GM18951 (cell line): Measurements from ENCODE around the gene HES1.
"Not testable (repeated sequence)": the region's sequence is repeated elsewhere in the genome, so short reads cannot be mapped to it uniquely, and the experiment has no call there.

Experiments used
- POLR2A ChIP-seq: IDR thresholded peaks from 4 replicates; pipeline ENCODE4 v1.6.1; 2011; ENCODE audit warnings: mild to moderate bottlenecking; ENCODE audit not compliant: insufficient read length, insufficient read depth; ENCODE audit errors: extremely low read depth
- in situ Hi-C: fragments of 300-500 bp; cut with MboI; formaldehyde crosslinking; loops from one replicate; pipeline ENCODE4 v1.12.0; 2022; ENCODE audit warnings: low sequenced_read_pairs, mixed read lengths, inconsistent platforms; ENCODE audit not compliant: unreplicated experiment

The HES1 gene

GRCh38 chr3:194125442-194125841 lies 10.5 kb upstream of the HES1 start:
- in situ Hi-C loops: no loop called here

GRCh38 chr3:194126790-194127189 lies 9.2 kb upstream of the HES1 start:
- no peak for TF ChIP-seq POLR2A
- in situ Hi-C loops: no loop called here

More at GRCh38 chr3:194125442-194125841, 10.5 kb upstream of the HES1 start:
- no peak for TF ChIP-seq POLR2A

GRCh38 chr3:194128202-194128918 lies 7.6 kb upstream of the HES1 start:
- TF ChIP-seq POLR2A: no peak
- in situ Hi-C loops: no loop called here

- in situ Hi-C loops: not testable (repeated sequence)
Measured at GRCh38 chr3:194128919-194129295, 7.0 kb upstream of the HES1 start.

GRCh38 chr3:194129581-194130133 lies 6.3 kb upstream of the HES1 start:
- in situ Hi-C loops: loop anchor here (10.0 kb wide), 1 partner anchor 185 kb away; no protein-coding TSS in a partner anchor
- no peak for TF ChIP-seq POLR2A

DNA sequence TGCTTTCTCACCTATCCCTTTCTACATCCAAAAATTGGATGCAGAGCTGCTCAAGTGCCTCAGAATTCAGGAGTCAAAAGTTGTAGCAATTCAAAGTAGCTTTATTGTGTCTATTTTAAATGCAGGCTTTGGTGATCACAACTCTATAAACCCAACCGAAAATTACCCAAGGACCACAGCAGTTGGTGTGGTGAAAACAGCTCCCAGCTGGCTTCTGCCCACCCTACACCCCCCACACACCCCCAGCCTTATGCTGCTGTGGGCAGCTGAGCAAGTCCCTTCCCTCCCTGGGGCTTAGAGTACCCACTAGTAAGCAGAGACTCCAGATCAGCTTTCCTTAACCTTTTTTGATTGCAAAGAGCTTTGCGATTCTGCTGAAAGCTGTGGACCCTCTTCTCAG lies 5.8 kb upstream of the HES1 start:
- no peak for TF ChIP-seq POLR2A
- in situ Hi-C loops: loop anchor here (10.0 kb wide), 1 partner anchor 185 kb away; no protein-coding TSS in a partner anchor

DNA sequence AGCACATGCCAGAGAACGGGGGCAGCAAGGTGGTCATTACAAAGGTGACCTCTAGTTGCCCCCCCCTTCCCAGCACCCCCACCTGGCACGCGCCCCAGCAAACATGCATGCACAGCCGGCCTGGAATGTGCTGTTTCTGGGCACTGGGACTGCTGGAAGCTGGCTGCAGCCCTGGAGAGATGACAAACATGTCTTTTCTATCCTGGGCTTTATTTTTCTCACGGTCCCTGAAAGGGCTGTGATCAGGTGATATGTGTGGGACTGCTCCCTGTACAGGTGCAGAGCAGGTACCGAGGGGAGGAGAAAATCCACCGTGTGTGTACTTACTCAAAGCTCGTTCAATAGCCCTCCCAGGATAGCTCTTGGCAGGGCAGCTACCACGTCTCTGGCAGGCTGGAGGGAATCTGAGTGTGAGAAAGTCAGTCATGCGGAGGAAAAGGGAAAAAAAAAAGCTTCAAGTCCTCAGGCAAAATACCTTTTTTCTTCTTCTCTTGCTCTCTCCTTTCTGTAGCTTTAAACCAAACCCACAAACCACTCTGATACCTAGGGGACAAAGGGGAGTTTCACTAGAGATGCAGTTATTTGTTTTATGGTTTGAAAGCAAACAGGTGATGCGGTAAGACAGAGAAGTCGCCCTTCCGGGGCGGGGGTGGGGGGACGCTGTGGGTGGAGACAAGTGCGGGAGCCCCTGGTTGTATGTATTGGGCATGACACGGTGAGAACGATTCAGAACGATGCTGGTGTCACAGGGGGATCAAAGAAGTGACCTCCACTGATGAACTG lies 5.0 kb upstream of the HES1 start:
- in situ Hi-C loops: loop anchor here (10.0 kb wide), 1 partner anchor 184 kb away; no protein-coding TSS in a partner anchor
- no peak for TF ChIP-seq POLR2A

DNA sequence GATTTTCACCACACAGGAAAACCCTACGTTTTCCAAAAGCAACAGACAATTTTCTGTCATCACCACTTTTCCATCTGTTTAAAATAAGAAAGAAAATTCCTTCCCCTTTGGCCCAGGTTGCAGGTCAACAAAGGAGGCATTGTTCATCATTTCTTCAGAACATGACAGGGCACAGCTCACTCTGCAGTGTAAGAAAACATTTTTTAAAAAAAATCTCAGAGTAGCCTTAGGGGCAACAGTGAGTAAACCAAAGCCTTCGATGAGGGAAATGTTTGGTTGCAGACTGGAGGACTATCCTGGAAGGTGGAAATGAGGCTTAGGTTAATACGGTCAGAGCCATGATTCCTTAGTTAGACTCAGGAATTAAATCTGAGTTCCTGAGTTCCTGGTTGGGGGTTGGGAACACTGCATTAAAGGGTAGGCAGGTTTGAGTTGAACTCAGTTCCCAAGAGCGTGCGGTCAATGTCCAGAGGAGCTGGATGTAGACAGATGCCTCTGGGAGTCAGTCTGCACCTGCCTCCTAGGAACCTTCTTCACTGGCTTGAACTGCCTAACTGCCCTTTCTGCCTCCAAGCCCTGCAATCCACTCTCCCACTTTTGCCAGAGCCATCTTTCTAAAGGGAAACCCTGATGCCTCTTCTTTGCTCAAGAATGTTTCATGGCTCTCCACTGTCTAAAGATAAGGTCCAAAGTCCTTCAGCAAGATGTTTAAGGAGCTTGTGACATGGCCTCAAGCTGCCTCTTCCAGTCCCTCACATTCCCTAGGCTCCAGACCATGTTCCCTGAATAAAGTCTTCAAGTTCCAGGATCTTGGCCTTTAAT lies 3.3 kb upstream of the HES1 start:
- in situ Hi-C loops: loop anchor here (10.0 kb wide), 1 partner anchor 182 kb away; no protein-coding TSS in a partner anchor
- TF ChIP-seq POLR2A: no peak

DNA sequence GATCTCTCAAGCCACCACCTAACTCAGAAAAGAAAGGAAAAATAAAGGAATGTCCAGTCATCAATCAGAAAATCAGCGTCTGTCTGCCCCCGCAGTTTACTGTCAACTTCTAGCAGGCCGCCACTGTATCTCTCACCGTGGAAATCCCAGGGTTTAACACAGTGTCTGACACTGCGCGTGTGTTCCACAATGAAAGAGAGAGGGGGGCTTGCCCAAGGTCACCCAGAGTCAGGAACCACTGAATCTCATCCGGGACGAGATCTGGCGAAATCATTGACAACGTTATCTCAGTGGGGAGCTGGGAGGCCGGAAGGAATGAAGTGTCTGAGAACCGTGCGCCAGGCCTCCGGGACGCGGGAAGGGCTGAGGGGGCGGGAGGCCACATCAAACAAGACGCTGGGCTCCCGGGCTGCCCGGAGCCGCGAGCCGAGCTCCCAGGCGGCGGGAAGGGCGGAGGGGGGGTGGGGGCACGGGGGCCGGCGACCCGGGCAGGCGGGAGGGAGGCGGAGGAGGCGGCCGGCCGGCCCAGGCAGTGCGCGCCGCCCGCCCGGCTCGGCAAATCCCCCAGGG lies 2.2 kb upstream of the HES1 start:
- TF ChIP-seq POLR2A: no peak
- in situ Hi-C loops: loop anchor here (10.0 kb wide), 1 partner anchor 181 kb away; no protein-coding TSS in a partner anchor

GRCh38 chr3:194134231-194134756 lies 1.7 kb upstream of the HES1 start:
- in situ Hi-C loops: loop anchor here (10.0 kb wide), 1 partner anchor 181 kb away; no protein-coding TSS in a partner anchor
- no peak for TF ChIP-seq POLR2A

DNA sequence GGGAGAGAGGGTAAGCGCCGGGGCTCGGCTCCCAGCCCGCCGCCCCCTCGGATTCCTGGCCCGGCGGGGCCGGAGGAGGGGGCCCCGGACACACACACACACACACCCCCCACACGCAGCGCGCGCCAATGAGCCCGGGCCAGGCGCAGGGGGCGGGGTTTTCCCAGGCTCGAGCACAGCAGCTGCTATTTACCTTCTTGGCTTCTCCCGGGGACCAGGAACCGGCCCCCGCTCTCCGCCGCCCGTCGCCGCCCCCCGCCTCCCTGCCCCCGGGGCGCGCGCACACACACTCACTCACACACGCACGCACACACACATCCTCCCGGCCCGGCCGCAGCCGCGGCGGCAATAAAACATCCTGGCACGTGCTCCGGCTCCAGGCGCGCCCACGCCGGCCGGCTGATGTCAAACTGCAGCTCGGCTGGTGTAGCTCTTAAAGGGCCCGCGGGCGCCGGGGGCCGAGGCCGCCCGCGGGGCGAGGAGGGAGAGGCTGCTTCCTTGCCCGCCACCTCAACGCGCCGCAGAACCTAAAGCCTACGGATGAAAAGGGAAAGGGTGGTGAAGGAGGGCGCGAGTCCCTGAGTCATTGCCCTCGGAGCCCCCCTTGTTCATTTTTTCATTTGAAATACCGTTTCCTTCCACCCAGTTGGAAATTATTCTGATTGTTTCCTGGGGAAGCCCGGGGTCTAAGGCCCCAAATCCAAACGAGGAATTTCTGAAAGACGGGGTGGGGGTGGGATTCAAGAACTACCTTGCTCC lies 1.0 kb upstream of the HES1 start:
- TF ChIP-seq POLR2A: peak; percentile 31
- in situ Hi-C loops: loop anchor here (10.0 kb wide), 1 partner anchor 180 kb away; no protein-coding TSS in a partner anchor

DNA sequence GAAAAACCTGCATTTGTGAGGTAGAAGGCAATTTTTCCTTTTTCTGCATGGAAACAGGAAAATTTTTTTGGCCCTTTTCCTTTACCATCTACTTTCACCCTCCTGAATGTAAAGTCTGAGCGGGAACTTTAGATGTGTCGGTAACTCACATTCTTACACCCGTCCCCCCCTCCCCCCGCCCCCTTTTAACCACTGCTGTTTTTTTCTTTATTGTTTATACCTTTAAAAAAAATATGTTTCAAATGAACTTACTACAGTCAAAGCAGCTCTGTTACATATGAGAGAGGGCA lies 487 bp upstream of the HES1 start:
- no peak for TF ChIP-seq POLR2A
- in situ Hi-C loops: loop anchor here (10.0 kb wide), 1 partner anchor 179 kb away; no protein-coding TSS in a partner anchor
